ENCODE measurements around the gene SIGLEC11.
"Not testable (repeated sequence)": the region's sequence is repeated elsewhere in the genome, so short reads cannot be mapped to it uniquely, and the experiment has no call there.

DNA sequence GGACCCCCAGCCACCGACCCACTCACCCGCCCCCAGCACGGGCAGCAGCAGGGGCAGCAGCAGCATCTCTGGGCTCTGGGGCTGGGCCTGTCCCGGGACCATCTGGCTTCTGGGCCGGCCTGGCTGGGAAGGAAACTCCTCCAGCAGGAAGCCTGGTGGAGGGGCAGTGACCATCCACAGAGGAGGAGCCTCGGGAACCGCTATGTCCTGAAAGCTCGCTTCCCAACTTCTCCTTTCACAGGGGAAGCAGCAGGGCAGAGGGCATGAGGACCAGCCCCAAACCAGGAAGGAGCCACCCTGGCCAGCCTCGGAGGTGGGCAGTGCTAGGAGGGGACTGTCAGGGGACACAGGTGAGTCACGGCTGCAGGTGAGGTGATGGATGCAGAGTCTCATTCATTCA lies at the start of gene SIGLEC11:
- TF ChIP-seq, protein P1, sequence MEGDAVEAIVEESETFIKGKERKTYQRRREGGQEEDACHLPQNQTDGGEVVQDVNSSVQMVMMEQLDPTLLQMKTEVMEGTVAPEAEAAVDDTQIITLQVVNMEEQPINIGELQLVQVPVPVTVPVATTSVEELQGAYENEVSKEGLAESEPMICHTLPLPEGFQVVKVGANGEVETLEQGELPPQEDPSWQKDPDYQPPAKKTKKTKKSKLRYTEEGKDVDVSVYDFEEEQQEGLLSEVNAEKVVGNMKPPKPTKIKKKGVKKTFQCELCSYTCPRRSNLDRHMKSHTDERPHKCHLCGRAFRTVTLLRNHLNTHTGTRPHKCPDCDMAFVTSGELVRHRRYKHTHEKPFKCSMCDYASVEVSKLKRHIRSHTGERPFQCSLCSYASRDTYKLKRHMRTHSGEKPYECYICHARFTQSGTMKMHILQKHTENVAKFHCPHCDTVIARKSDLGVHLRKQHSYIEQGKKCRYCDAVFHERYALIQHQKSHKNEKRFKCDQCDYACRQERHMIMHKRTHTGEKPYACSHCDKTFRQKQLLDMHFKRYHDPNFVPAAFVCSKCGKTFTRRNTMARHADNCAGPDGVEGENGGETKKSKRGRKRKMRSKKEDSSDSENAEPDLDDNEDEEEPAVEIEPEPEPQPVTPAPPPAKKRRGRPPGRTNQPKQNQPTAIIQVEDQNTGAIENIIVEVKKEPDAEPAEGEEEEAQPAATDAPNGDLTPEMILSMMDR (IDR thresholded peaks at IDR 0.05), result not testable (repeated sequence)
- not testable (repeated sequence) for TF ChIP-seq ZFX (IDR thresholded peaks at IDR 0.05; ENCODE audit: borderline replicate concordance)
